ENCODE data around the gene ANTKMT. TPM values are rescaled to one million over a fixed set of nuclear protein-coding genes. Genes with fewer than 3 reads are reported as not detected.

Gene ANTKMT
- total RNA-seq, 6 donors from 2014 or later: 38.7 to 69.7 (median 55.7) TPM

DNA sequence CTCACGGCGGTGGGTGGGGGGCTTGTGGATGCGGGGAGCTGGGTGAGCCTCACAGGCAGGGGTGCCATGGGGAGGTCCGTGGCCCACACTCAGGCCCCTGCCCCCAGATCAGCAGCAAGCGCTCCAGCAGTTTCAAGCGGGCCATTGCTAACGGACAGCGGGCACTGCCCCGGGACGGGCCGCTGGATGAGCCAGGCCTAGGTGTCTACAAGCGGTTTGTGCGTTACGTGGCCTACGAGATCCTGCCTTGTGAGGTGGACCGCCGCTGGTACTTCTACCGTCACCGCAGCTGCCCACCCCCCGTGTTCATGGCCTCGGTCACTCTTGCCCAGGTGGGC, 44.4 kb upstream of the ANTKMT start:
- TF ChIP-seq EP300 (IDR thresholded peaks at IDR 0.05): no peak
- no peak for TF ChIP-seq POLR2A (IDR thresholded peaks at IDR 0.05)
- TF ChIP-seq POLR2AphosphoS5 (IDR thresholded peaks at IDR 0.05): no peak
- no peak for TF ChIP-seq CTCF (IDR thresholded peaks at IDR 0.05)
- H3K27me3 ChIP-seq: no peaks in the 10 kb centered on the region
- DNase-seq: no peak
- ATAC-seq (ENCODE audit: low FRiP score in 2 of 2): no peak
- H3K9me3 ChIP-seq: no peaks in the 10 kb centered on the region
- no peak overlapping the region for H3K27ac ChIP-seq
- no peak overlapping the region for H3K4me3 ChIP-seq
- peaks cover 22 to 54% (median 30%) of the 10 kb centered on the region in 4 donors for H3K4me1 ChIP-seq
- WGBS, 2 donors: 75 to 89% methylated on average over 9 to 19 of the region's 21 CpGs
- peaks cover 10 to 29% (median 23%) of the 10 kb centered on the region in 4 donors for H3K36me3 ChIP-seq

- H3K9me3 ChIP-seq: no peaks in the 10 kb centered on the region
- TF ChIP-seq POLR2A (IDR thresholded peaks at IDR 0.05) (no peak), POLR2AphosphoS5 (IDR thresholded peaks at IDR 0.05) (no peak), EP300 (IDR thresholded peaks at IDR 0.05) (no peak), CTCF (IDR thresholded peaks at IDR 0.05) (no peak)
- no peak overlapping the region for H3K27ac ChIP-seq
- H3K36me3 ChIP-seq: peaks cover 11 to 29% (median 23%) of the 10 kb centered on the region in 4 donors
- peak in 1 of 2 donors; percentile 2 for ATAC-seq (ENCODE audit: low FRiP score in 2 of 2)
- 59 to 66% methylated on average over 19 to 23 of the region's 23 CpGs for WGBS, 2 donors
- H3K27me3 ChIP-seq: no peaks in the 10 kb centered on the region
- H3K4me3 ChIP-seq: no peak overlapping the region
- H3K4me1 ChIP-seq: peaks cover 26 to 58% (median 34%) of the 10 kb centered on the region in 4 donors
- DNase-seq: peak; percentile 84 to 91
Observed at GRCh38 chr16:676913-677312, 44.0 kb upstream of the ANTKMT start.

GRCh38 chr16:677316-678190, 43.4 kb upstream of the ANTKMT start:
- DNase-seq: peak in 1 of 2 donors; percentile 85
- Histone ChIP-seq H3K4me1 (peaks cover 32 to 65% (median 39%) of the 10 kb centered on the region in 4 donors), H3K4me3 (no peak overlapping the region), H3K36me3 (peaks cover 14 to 29% (median 23%) of the 10 kb centered on the region in 4 donors), H3K27ac (no peak overlapping the region), H3K27me3 (no peaks in the 10 kb centered on the region), H3K9me3 (no peaks in the 10 kb centered on the region)
- TF ChIP-seq CTCF (IDR thresholded peaks at IDR 0.05) (no peak), POLR2AphosphoS5 (IDR thresholded peaks at IDR 0.05) (no peak), EP300 (IDR thresholded peaks at IDR 0.05) (no peak), POLR2A (IDR thresholded peaks at IDR 0.05) (no peak)
- ATAC-seq (ENCODE audit: low FRiP score in 2 of 2): no peak
- 76 to 80% methylated on average over 22 to 23 of the region's 57 CpGs for WGBS, 2 donors

GRCh38 chr16:678209-678857, 42.6 kb upstream of the ANTKMT start:
- peaks cover 38 to 72% (median 46%) of the 10 kb centered on the region in 4 donors for H3K4me1 ChIP-seq
- no peak for TF ChIP-seq CTCF (IDR thresholded peaks at IDR 0.05)
- TF ChIP-seq EP300 (IDR thresholded peaks at IDR 0.05): no peak
- H3K27ac ChIP-seq: peak overlapping the region in 1 of 4 donors; percentile 94
- DNase-seq (peak in 1 of 2 donors; percentile 78), ATAC-seq (ENCODE audit: low FRiP score in 2 of 2) (no peak)
- H3K4me3 ChIP-seq: no peak overlapping the region
- 76 to 85% methylated on average over 7 to 13 of the region's 21 CpGs for WGBS, 2 donors
- no peaks in the 10 kb centered on the region for H3K9me3 ChIP-seq
- H3K27me3 ChIP-seq: no peaks in the 10 kb centered on the region
- H3K36me3 ChIP-seq: peaks cover 9 to 29% (median 22%) of the 10 kb centered on the region in 4 donors
